Neural cell (in vitro differentiated cells): ENCODE results near the gene ZBTB7C.

ENCODE experiments used
- EZH2 ChIP-seq: fragments of 200-600, 300-800 bp; shearing (Covaris generic), sonication (generic); IDR thresholded peaks from 2 replicates; pipeline ENCODE4 v1.6.1; 2014; ENCODE audit warnings: antibody characterized with exemption, low read length, borderline replicate concordance, mild to moderate bottlenecking; ENCODE audit not compliant: insufficient read depth, poor library complexity, severe bottlenecking
- POLR2AphosphoS5 ChIP-seq: IDR thresholded peaks from 2 replicates; pipeline ENCODE4 v1.6.1; 2012
- TAF1 ChIP-seq: IDR thresholded peaks from 2 replicates; pipeline ENCODE4 v1.6.1; 2012; ENCODE audit warnings: low read depth

DNA sequence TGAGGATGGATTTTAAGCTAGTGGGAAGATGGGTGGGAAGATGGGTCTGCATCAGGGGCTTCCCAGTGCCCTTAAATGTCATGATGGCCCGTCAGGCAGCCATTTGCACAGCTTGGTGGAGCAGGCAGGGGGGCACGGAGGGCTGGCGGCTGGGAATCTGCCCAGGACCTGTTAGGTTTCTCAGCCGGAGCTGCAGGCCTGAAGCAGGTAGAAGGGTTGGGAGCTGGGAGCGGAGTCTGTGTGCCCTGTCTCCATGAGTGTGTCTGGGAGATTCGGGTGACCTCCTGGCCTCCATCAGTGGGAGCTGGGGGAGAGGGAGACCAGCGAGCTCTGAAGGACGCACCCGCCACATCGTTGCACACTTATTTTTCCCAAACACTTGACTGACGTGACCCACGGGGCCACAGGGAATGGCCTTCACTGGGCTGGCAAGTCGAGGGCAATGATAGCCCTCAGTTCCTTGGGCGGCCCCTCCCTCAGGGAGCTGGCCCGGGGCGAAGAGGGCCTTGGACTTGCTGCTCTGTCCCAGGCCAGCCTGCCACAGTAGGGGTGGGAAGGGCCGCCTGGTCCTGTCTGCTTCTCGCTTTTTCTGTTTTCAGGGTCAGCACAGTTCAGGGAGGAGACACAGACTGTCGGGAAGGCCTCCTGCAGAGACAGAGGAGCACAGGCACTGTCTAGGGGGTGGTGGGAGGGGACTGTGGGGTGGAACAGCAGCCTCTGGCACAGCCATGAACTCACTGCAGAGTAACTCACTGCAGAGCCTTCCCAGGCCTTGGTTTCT, 236.8 kb downstream of the ZBTB7C start:
- no peak for TF ChIP-seq EZH2
- no peak for TF ChIP-seq POLR2AphosphoS5
- TF ChIP-seq TAF1, result no peak
